Activated CD8-positive, alpha-beta T cell treated with anti-CD3 and anti-CD28 coated beads, Interleukin-2, amount 10 ng/mL, durations not matched to agents 7 days and 5 days (primary cell): ENCODE data around the gene SIGLECL1. TPM values are rescaled to one million over a fixed set of nuclear protein-coding genes. Genes with fewer than 3 reads are reported as not detected.
"Not testable (repeated sequence)": the region's sequence is repeated elsewhere in the genome, so short reads cannot be mapped to it uniquely, and the experiment has no call there.

Experiments used
- ATAC-seq: fragments of 150-1000 bp; cut with Tn5 transposase; one replicate; pipeline ENCODE4 v1.10.0; 2021; ENCODE audit warnings: moderate library complexity
- CTCF ChIA-PET: fragments of 350-600 bp; sonication (Branson Sonifier 250); formaldehyde crosslinking; loops from one replicate; lab custom pipeline; 2021; ENCODE audit warnings: antibody characterized with exemption; lab: Charles Lee
- POLR2A ChIA-PET: fragments of 350-600 bp; sonication (Branson Sonifier 250); formaldehyde crosslinking; loops from one replicate; lab custom pipeline; 2021; ENCODE audit warnings: antibody characterized with exemption; lab: Charles Lee
- DNase-seq: peaks from one replicate; pipeline ENCODE4 v3.0.0-alpha.2; 2020
- H3K27ac Mint-ChIP-seq: one replicate; pipeline ENCODE4 v1.8.0; 2021; ENCODE audit warnings: mild to moderate bottlenecking, mixed read lengths
- H3K27me3 Mint-ChIP-seq: one replicate; pipeline ENCODE4 v1.8.0; 2021; ENCODE audit warnings: low read depth, mixed read lengths
- H3K36me3 Mint-ChIP-seq: one replicate; pipeline ENCODE4 v1.8.0; 2021; ENCODE audit warnings: low read depth, mixed read lengths
- H3K4me1 Mint-ChIP-seq: one replicate; pipeline ENCODE4 v1.8.0; 2021; ENCODE audit warnings: low read depth, mixed read lengths
- H3K4me3 Mint-ChIP-seq: one replicate; pipeline ENCODE4 v1.8.0; 2021; ENCODE audit warnings: mild to moderate bottlenecking, mixed read lengths
- H3K9me3 Mint-ChIP-seq: one replicate; pipeline ENCODE4 v1.8.0; 2022; ENCODE audit warnings: mixed read lengths; ENCODE audit not compliant: insufficient read depth
- total RNA-seq, 2 experiments: library from RNA; stranded (reverse); gene quantifications; one replicate each; pipeline ENCODE4 v1.2.3, GENCODE V29; 2021

SIGLECL1 gene
- total RNA-seq, 2 experiments from 2014 or later, result not detected

GRCh38 chr19:51224898-51225393 lies 25.9 kb upstream of the SIGLECL1 start, which contains the start of gene CD33:
CD33 (plus strand) TSS chr19:51225080; CDS start chr19:51225119, 39 bp downstream.
- POLR2A ChIA-PET, H3K36me3 Mint-ChIP-seq, H3K9me3 Mint-ChIP-seq, CTCF ChIA-PET, DNase-seq: not testable (repeated sequence)
- Mint-ChIP-seq H3K4me3 (peak within 1 kb of the TSS; percentile 39), H3K4me1 (peaks cover 31% of the 10 kb centered on the region), H3K27me3 (peaks cover 63% of the 10 kb centered on the region), H3K27ac (peak within 1 kb of the TSS; percentile 60)
- ATAC-seq, result peak; percentile 51

- H3K9me3 Mint-ChIP-seq, result no peaks in the 10 kb centered on the region
- ATAC-seq (no peak), DNase-seq (no peak)
- peaks cover 60% of the 10 kb centered on the region for H3K27me3 Mint-ChIP-seq
- peaks cover 31% of the 10 kb centered on the region for H3K4me1 Mint-ChIP-seq
- no peak overlapping the region for H3K27ac Mint-ChIP-seq
- peak overlapping the region; percentile 39 for H3K4me3 Mint-ChIP-seq
- ChIA-PET CTCF (interaction anchor here (1.6 kb wide), 1 partner anchor 31 kb away, joined by 4 read pairs; no protein-coding TSS in a partner anchor), POLR2A (no interaction called here)
- no peaks in the 10 kb centered on the region for H3K36me3 Mint-ChIP-seq
Observed at GRCh38 chr19:51226067-51226466, 24.8 kb upstream of the SIGLECL1 start.

- H3K36me3 Mint-ChIP-seq, result no peaks in the 10 kb centered on the region
- ChIA-PET POLR2A (no interaction called here), CTCF (interaction anchor here (1.6 to 1.8 kb wide), 2 partner anchors 30 to 32 kb away, joined by 4 to 6 read pairs; no protein-coding TSS in a partner anchor)
- no peak overlapping the region for H3K4me3 Mint-ChIP-seq
- H3K27me3 Mint-ChIP-seq, result peaks cover 57% of the 10 kb centered on the region
- H3K4me1 Mint-ChIP-seq, result peaks cover 31% of the 10 kb centered on the region
- DNase-seq, result no peak
- ATAC-seq, result no peak
- no peaks in the 10 kb centered on the region for H3K9me3 Mint-ChIP-seq
- no peak overlapping the region for H3K27ac Mint-ChIP-seq
Observed at GRCh38 chr19:51227326-51227725, 23.6 kb upstream of the SIGLECL1 start.

GRCh38 chr19:51227966-51228365 lies 22.9 kb upstream of the SIGLECL1 start:
- Mint-ChIP-seq H3K4me3 (no peak overlapping the region), H3K36me3 (no peaks in the 10 kb centered on the region), H3K27me3 (peaks cover 60% of the 10 kb centered on the region), H3K9me3 (no peaks in the 10 kb centered on the region), H3K27ac (no peak overlapping the region), H3K4me1 (peaks cover 31% of the 10 kb centered on the region)
- no peak for DNase-seq
- ATAC-seq, result no peak
- CTCF ChIA-PET, result interaction anchor here (1.8 kb wide), 1 partner anchor 32 kb away, joined by 6 read pairs; no protein-coding TSS in a partner anchor
- POLR2A ChIA-PET, result no interaction called here

- POLR2A ChIA-PET, result no interaction called here
- DNase-seq, result no peak
- Mint-ChIP-seq H3K4me1 (peaks cover 27% of the 10 kb centered on the region), H3K36me3 (peaks cover 7% of the 10 kb centered on the region), H3K9me3 (no peaks in the 10 kb centered on the region), H3K27ac (no peak overlapping the region), H3K27me3 (peaks cover 29% of the 10 kb centered on the region), H3K4me3 (no peak overlapping the region)
- ATAC-seq, result no peak
- CTCF ChIA-PET, result no interaction called here
Observed at GRCh38 chr19:51240866-51241265, 10.0 kb upstream of the SIGLECL1 start.

- no peak overlapping the region for H3K4me3 Mint-ChIP-seq
- ChIA-PET POLR2A (no interaction called here), CTCF (no interaction called here)
- peaks cover 47% of the 10 kb centered on the region for H3K4me1 Mint-ChIP-seq
- peaks cover 29% of the 10 kb centered on the region for H3K27me3 Mint-ChIP-seq
- no peak for DNase-seq
- H3K36me3 Mint-ChIP-seq, result peaks cover 9% of the 10 kb centered on the region
- no peaks in the 10 kb centered on the region for H3K9me3 Mint-ChIP-seq
- H3K27ac Mint-ChIP-seq, result peak overlapping the region; percentile 10
- ATAC-seq, result no peak
Observed at GRCh38 chr19:51242881-51243630, 7.8 kb upstream of the SIGLECL1 start.

- DNase-seq (peak; percentile 44), ATAC-seq (peak; percentile 69)
- Mint-ChIP-seq H3K4me1 (peaks cover 69% of the 10 kb centered on the region), H3K27ac (peak overlapping the region; percentile 83), H3K9me3 (no peaks in the 10 kb centered on the region), H3K27me3 (peaks cover 19% of the 10 kb centered on the region), H3K36me3 (peaks cover 14% of the 10 kb centered on the region), H3K4me3 (peak overlapping the region; percentile 60)
- ChIA-PET POLR2A (no interaction called here), CTCF (interaction anchor here (2.0 to 3.8 kb wide), 2 partner anchors 12 to 14 kb away, joined by 8 to 16 read pairs; no protein-coding TSS in a partner anchor)
Observed at GRCh38 chr19:51246164-51246552, 4.7 kb upstream of the SIGLECL1 start.

GRCh38 chr19:51247972-51248590 lies 2.8 kb upstream of the SIGLECL1 start:
- H3K27ac Mint-ChIP-seq, result peak overlapping the region; percentile 2
- ChIA-PET POLR2A (no interaction called here), CTCF (interaction anchor here (3.1 kb wide), 1 partner anchor 12 kb away, joined by 20 read pairs; no protein-coding TSS in a partner anchor)
- peaks cover 12% of the 10 kb centered on the region for H3K27me3 Mint-ChIP-seq
- DNase-seq, result no peak
- H3K4me3 Mint-ChIP-seq, result no peak overlapping the region
- peaks cover 14% of the 10 kb centered on the region for H3K36me3 Mint-ChIP-seq
- H3K4me1 Mint-ChIP-seq, result peaks cover 77% of the 10 kb centered on the region
- H3K9me3 Mint-ChIP-seq, result no peaks in the 10 kb centered on the region
- no peak for ATAC-seq

GRCh38 chr19:51251468-51251820 lies 564 bp downstream of the SIGLECL1 start:
- DNase-seq (no peak), ATAC-seq (no peak)
- H3K27ac Mint-ChIP-seq, result peak overlapping the region; percentile 42
- no peak overlapping the region for H3K4me3 Mint-ChIP-seq
- no peaks in the 10 kb centered on the region for H3K9me3 Mint-ChIP-seq
- no peaks in the 10 kb centered on the region for H3K27me3 Mint-ChIP-seq
- CTCF ChIA-PET, result no interaction called here
- POLR2A ChIA-PET, result no interaction called here
- peaks cover 14% of the 10 kb centered on the region for H3K36me3 Mint-ChIP-seq
- peaks cover 80% of the 10 kb centered on the region for H3K4me1 Mint-ChIP-seq

- POLR2A ChIA-PET, result no interaction called here
- Mint-ChIP-seq H3K36me3 (peaks cover 12% of the 10 kb centered on the region), H3K9me3 (no peaks in the 10 kb centered on the region), H3K27ac (peak overlapping the region; percentile 91), H3K4me3 (no peak overlapping the region), H3K27me3 (peaks cover 2% of the 10 kb centered on the region), H3K4me1 (peaks cover 77% of the 10 kb centered on the region)
- ATAC-seq (no peak), DNase-seq (no peak)
- CTCF ChIA-PET, result interaction anchor here (0.8 to 1.6 kb wide), 3 partner anchors 94 to 221 kb away, joined by 3 to 8 read pairs (median 3); no protein-coding TSS in a partner anchor
Observed at GRCh38 chr19:51252306-51253079, 1.6 kb downstream of the SIGLECL1 start.

GRCh38 chr19:51253088-51253806 lies 2.4 kb downstream of the SIGLECL1 start:
- peaks cover 79% of the 10 kb centered on the region for H3K4me1 Mint-ChIP-seq
- peak overlapping the region; percentile 60 for H3K4me3 Mint-ChIP-seq
- no peaks in the 10 kb centered on the region for H3K9me3 Mint-ChIP-seq
- ChIA-PET POLR2A (no interaction called here), CTCF (interaction anchor here (0.8 to 1.6 kb wide), 3 partner anchors 95 to 220 kb away, joined by 3 to 8 read pairs (median 3); no protein-coding TSS in a partner anchor)
- H3K27ac Mint-ChIP-seq, result peak overlapping the region; percentile 91
- H3K27me3 Mint-ChIP-seq, result peaks cover 2% of the 10 kb centered on the region
- ATAC-seq, result peak; percentile 20
- DNase-seq, result no peak
- H3K36me3 Mint-ChIP-seq, result peaks cover 12% of the 10 kb centered on the region
